Measurements from ENCODE around the gene GPD2. TPM values are rescaled to one million over a fixed set of nuclear protein-coding genes. Genes with fewer than 3 reads are reported as not detected.
A peak's percentile ranks its signal among the peaks of the same experiment; 100 is the strongest.

GPD2 gene
- total RNA-seq, result 17.5 TPM

DNA sequence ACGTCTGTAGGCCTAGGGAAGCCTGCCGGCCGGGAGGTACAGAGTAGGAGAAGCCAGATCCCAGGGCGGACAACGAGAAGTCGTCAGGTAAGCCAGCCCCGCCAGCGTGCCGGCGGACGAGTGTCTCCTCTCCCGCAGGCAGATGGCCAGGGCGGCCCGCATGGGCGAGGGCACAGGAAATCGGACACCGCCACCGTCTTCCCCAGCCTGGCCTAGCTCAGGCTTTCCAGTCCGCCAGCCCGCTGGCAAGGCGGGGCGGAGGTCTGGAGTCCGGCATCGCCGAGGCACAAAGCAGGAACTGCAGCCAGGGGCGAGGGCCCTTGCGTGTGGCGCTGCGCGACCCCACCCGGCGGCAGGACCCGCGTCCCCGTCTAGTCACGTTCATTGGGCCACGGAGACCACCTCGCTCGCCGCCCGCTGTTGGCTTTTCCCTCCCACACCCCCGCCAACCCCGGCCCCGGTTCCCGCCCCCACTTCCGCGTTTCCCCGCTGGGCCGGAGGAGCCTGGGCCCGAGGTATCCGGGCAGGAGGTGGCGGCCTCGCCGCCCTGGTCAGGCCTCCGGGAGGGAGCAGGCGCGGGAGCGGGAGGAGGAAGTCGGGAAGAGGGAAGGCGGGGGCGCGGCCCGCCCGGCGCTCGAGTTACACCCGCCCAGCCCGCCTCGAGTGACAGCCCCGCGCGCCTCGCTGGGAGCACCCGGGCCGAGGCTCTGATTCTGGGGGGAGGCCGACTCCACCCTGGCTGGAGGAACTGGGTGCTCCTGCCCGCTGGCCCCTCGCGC is at the start of gene GPD2:
TSS of gene GPD2 (plus strand) at position 662 of the 779 bp plus-strand sequence. CDS start 39,727 bp downstream, outside the sequence.
- Histone ChIP-seq H3K27me3 (ENCODE audit: insufficient read depth, low read length) (no peaks in the 10 kb centered on the region), H3K4me1 (ENCODE audit: insufficient read depth, low read length) (peaks cover 41% of the 10 kb centered on the region), H3K4me3 (ENCODE audit: low read length) (peak within 1 kb of the TSS; percentile 79), H3K9me3 (ENCODE audit: low read depth, low read length) (no peaks in the 10 kb centered on the region)

DNA sequence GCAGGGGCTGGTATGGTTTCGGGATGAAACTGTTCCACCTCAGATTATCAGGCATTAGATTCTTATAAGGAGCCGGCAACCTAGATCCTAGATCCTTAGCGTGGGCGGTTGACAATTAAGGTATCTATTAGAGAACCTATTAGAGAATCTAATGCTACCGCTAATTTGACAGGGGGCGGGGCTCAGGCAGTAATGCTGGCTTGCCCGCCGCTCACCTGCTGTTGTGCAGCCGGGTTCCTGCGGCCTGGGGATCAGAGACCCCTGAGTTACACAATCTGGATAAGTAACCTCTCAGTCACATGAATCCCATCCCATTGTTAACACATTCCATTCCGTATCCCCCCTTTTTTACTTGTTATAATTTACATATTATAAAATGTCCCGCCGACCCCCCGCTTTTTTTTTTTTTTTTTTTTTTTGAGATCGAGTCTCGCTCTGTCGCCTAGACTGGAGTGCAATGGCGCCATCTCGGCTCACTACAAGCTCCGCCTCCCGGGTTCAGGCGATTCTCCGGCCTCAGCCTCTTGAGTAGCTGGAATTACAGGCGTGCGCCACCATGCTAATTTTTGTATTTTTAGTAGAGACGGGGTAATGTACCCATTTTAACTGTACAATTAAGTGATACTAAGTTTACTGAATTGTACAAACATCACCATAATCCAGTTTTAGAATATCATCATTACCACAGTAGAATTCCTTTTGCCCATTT is 42.0 kb upstream of the GPD2 start:
- Histone ChIP-seq H3K9me3 (ENCODE audit: low read depth, low read length) (no peaks in the 10 kb centered on the region), H3K27me3 (ENCODE audit: insufficient read depth, low read length) (no peaks in the 10 kb centered on the region), H3K4me3 (ENCODE audit: low read length) (no peak overlapping the region), H3K4me1 (ENCODE audit: insufficient read depth, low read length) (peaks cover 20% of the 10 kb centered on the region)

DNA sequence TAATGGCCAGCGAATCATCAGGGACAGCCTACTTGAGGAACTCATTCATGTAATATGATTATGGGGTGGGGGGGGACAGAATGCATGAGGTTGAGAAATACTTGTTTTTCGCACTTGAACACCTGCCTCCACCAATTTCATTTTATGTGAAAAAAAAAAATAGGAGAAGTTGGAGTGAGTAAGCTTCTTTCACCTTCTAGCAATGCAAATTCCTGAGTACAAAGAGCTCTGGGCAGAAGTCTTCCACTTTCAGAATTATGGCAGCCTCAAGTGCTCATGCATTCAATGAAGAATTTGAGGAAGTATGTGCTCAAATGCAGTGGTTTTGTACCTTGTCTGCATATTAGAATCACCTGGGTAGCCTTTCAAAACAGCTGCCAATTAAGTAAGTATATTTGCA is 40.1 kb upstream of the GPD2 start:
- H3K27me3 ChIP-seq (ENCODE audit: insufficient read depth, low read length), result no peaks in the 10 kb centered on the region

GRCh38 chr2:156397229-156397628 is 39.0 kb upstream of the GPD2 start:
- Histone ChIP-seq H3K27me3 (ENCODE audit: insufficient read depth, low read length) (no peaks in the 10 kb centered on the region), H3K4me1 (ENCODE audit: insufficient read depth, low read length) (peaks cover 32% of the 10 kb centered on the region), H3K4me3 (ENCODE audit: low read length) (no peak overlapping the region), H3K9me3 (ENCODE audit: low read depth, low read length) (no peaks in the 10 kb centered on the region)

More for the DNA sequence above, 40.1 kb upstream of the GPD2 start:
- Histone ChIP-seq H3K4me1 (ENCODE audit: insufficient read depth, low read length) (peaks cover 32% of the 10 kb centered on the region), H3K4me3 (ENCODE audit: low read length) (no peak overlapping the region), H3K9me3 (ENCODE audit: low read depth, low read length) (no peaks in the 10 kb centered on the region)

GRCh38 chr2:156398176-156398575 is 38.0 kb upstream of the GPD2 start:
- Histone ChIP-seq H3K9me3 (ENCODE audit: low read depth, low read length) (no peaks in the 10 kb centered on the region), H3K4me1 (ENCODE audit: insufficient read depth, low read length) (peaks cover 32% of the 10 kb centered on the region), H3K4me3 (ENCODE audit: low read length) (no peak overlapping the region), H3K27me3 (ENCODE audit: insufficient read depth, low read length) (no peaks in the 10 kb centered on the region)

- H3K4me1 ChIP-seq (ENCODE audit: insufficient read depth, low read length), result peaks cover 32% of the 10 kb centered on the region
Observed at GRCh38 chr2:156399224-156399949, 36.8 kb upstream of the GPD2 start.

GRCh38 chr2:156399950-156400705 is 36.1 kb upstream of the GPD2 start:
- H3K27me3 ChIP-seq (ENCODE audit: insufficient read depth, low read length), result no peaks in the 10 kb centered on the region
- H3K4me3 ChIP-seq (ENCODE audit: low read length), result peak overlapping the region; percentile 70

More at GRCh38 chr2:156399224-156399949, 36.8 kb upstream of the GPD2 start:
- Histone ChIP-seq H3K4me3 (ENCODE audit: low read length) (peak overlapping the region; percentile 70), H3K9me3 (ENCODE audit: low read depth, low read length) (no peaks in the 10 kb centered on the region), H3K27me3 (ENCODE audit: insufficient read depth, low read length) (no peaks in the 10 kb centered on the region)

DNA sequence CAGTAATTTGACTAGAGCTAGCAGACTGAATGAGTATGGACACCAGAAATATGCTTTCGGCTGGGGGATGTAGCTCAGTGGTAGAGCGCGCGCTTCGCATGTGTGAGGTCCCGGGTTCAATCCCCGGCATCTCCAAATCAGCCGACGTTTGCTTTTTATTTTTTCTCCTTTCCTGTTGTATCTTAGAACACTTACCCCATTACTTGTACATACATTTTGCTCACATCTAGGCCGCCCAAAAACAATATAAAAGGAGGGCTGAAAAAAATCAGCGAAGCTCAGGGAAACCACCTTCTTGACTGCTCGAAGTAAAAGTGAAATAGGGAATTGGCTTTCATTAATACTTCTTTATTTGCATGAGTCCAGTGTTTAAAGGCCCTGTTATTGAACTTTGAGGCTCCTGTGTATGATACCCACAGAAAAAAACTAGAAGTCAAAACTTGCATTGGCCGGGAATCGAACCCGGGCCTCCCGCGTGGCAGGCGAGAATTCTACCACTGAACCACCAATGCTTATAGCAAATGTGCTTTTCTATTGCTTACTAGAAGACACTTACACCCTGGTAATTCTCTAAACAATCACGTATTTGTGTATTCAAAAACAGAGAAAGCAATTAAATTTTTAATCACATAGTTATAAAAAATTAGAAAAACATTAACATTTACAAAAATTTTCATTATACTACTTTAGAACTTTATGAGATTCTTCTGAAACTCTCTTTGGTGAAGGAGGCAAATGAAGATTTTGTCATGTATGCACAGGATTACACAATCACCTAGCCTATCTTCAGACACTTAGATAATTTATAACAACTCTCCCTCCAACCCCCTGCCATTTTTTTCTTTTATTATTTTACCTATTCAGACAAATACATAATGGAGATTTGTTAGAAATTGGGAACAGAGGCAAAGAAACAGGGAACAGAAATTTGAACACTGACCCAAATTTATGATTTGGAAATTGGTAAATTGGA is 35.2 kb upstream of the GPD2 start:
- Histone ChIP-seq H3K4me3 (ENCODE audit: low read length) (peak overlapping the region; percentile 70), H3K9me3 (ENCODE audit: low read depth, low read length) (no peaks in the 10 kb centered on the region), H3K4me1 (ENCODE audit: insufficient read depth, low read length) (peaks cover 47% of the 10 kb centered on the region), H3K27me3 (ENCODE audit: insufficient read depth, low read length) (no peaks in the 10 kb centered on the region)

More at GRCh38 chr2:156399950-156400705, 36.1 kb upstream of the GPD2 start:
- Histone ChIP-seq H3K9me3 (ENCODE audit: low read depth, low read length) (no peaks in the 10 kb centered on the region), H3K4me1 (ENCODE audit: insufficient read depth, low read length) (peaks cover 39% of the 10 kb centered on the region)

- Histone ChIP-seq H3K4me1 (ENCODE audit: insufficient read depth, low read length) (peaks cover 47% of the 10 kb centered on the region), H3K4me3 (ENCODE audit: low read length) (no peak overlapping the region), H3K9me3 (ENCODE audit: low read depth, low read length) (no peaks in the 10 kb centered on the region), H3K27me3 (ENCODE audit: insufficient read depth, low read length) (no peaks in the 10 kb centered on the region)
Observed at GRCh38 chr2:156401861-156402260, 34.3 kb upstream of the GPD2 start.

GRCh38 chr2:156405586-156405985 is 30.6 kb upstream of the GPD2 start:
- Histone ChIP-seq H3K27me3 (ENCODE audit: insufficient read depth, low read length) (peaks cover 4% of the 10 kb centered on the region), H3K4me3 (ENCODE audit: low read length) (no peak overlapping the region), H3K9me3 (ENCODE audit: low read depth, low read length) (no peaks in the 10 kb centered on the region), H3K4me1 (ENCODE audit: insufficient read depth, low read length) (peaks cover 23% of the 10 kb centered on the region)

- Histone ChIP-seq H3K4me1 (ENCODE audit: insufficient read depth, low read length) (no peaks in the 10 kb centered on the region), H3K27me3 (ENCODE audit: insufficient read depth, low read length) (peaks cover 4% of the 10 kb centered on the region), H3K9me3 (ENCODE audit: low read depth, low read length) (no peaks in the 10 kb centered on the region), H3K4me3 (ENCODE audit: low read length) (no peak overlapping the region)
Observed at GRCh38 chr2:156411835-156412234, 24.3 kb upstream of the GPD2 start.

DNA sequence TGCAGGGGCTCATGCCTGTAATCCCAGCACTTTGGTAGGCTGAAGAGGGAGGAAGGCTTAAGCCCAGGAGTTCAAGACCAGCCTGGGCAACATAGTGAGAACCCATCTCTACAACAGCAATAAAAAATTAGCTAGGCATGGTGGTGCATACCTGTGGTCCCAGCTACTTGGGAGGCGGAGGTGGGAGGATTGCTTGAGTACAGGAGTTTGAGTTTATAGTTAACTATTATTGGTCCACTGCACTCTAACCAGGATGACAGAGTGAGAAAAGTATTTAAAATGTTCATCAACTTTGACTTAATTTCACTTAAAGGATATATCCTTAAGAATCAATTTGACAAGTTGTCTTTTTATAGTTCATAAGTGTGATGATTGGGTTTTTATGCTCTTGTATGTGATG is 14.3 kb upstream of the GPD2 start:
- Histone ChIP-seq H3K4me3 (ENCODE audit: low read length) (no peak overlapping the region), H3K4me1 (ENCODE audit: insufficient read depth, low read length) (peaks cover under 1% of the 10 kb centered on the region), H3K9me3 (ENCODE audit: low read depth, low read length) (no peaks in the 10 kb centered on the region), H3K27me3 (ENCODE audit: insufficient read depth, low read length) (no peaks in the 10 kb centered on the region)

- Histone ChIP-seq H3K4me3 (ENCODE audit: low read length) (no peak overlapping the region), H3K4me1 (ENCODE audit: insufficient read depth, low read length) (peaks cover 3% of the 10 kb centered on the region), H3K27me3 (ENCODE audit: insufficient read depth, low read length) (no peaks in the 10 kb centered on the region), H3K9me3 (ENCODE audit: low read depth, low read length) (no peaks in the 10 kb centered on the region)
Observed at GRCh38 chr2:156423674-156424282, 12.4 kb upstream of the GPD2 start.

Data from mononuclear cell (primary cell).